SW480 (cell line): ENCODE results near the gene MYO1E.
"Not testable (repeated sequence)": the region's sequence is repeated elsewhere in the genome, so short reads cannot be mapped to it uniquely, and the experiment has no call there.

Source experiments
- DNase-seq: peaks from one replicate; pipeline ENCODE4 v3.0.0-alpha.2; 2016; ENCODE audit warnings: low spot score

The MYO1E gene

DNA sequence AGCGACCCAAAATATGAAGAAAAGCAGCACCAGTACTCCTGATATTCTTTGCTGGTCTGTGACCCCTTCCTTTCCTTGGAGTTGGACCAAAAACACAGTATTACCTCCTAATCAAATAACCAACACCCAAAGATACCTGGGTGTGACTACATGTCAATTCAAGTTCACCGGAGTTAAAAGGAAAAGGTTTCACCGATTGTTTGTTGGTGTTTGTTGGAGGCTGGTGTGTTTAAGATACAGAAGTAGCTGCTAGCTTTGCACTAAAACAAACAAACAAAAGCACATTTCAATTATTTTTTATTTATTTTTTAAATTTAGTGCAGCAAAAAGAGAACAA is 81.5 kb downstream of the MYO1E start:
- DNase-seq, result no peak

DNA sequence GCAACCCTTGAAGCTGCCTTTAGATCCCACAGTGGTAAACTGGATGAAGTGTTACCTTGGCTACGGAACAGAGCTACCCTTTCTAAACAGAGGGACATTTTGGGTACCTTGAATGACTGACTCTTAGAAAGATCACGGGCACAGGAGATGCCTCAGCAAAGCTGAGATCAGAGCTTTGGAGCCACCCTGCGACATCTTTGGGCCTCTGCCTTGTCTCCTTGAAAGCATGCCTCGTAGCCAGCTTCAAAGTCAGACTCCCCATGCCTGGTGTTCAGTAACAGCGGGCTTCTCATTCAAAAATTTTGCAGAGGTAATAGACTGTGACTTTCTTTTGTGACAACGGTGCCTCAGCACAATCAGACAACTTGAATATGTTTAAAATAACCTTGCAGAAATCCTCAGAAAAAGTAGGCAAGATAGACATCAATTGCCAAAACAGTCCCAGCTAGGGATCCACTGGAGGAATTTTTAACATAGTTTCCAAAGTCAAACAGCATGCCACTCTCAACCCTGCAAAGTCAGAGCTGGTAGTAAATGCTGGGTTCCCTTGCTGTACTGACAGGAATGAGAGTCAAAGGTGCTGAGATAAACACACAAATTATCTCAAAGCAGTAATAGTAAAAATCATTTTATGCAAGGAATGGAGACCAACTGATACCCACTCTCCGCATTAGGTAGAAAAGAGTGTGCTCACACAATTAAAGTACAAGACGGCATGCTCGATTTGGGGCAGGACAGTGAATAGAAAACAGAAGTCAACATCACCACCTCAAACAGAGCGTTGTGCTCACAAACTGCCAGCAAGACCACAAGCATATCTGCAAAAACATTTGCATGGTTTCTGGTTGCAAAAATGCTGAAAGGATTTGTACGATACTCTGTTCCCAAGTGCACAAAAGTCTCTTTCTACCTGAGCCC is 82.1 kb downstream of the MYO1E start:
- DNase-seq, result no peak

DNA sequence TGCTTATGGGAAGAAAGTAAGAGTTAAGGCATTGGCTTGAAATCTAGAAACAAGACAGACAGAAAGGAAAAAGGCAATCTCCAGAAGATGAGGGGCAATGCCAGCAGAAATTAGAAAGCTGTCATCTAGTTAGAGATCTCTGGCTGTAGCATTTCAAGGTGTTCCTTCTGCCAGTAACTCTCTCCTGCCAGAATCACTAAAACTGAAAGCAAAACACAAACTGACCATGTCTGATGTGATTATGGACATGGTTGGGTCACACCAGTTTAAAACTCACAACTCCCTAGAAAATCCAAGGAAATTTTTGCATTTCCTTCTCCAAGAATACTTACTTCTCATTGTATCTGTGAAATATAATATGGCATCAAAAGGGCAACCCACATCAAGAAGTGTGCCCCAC is 83.1 kb downstream of the MYO1E start:
- DNase-seq, result no peak

DNA sequence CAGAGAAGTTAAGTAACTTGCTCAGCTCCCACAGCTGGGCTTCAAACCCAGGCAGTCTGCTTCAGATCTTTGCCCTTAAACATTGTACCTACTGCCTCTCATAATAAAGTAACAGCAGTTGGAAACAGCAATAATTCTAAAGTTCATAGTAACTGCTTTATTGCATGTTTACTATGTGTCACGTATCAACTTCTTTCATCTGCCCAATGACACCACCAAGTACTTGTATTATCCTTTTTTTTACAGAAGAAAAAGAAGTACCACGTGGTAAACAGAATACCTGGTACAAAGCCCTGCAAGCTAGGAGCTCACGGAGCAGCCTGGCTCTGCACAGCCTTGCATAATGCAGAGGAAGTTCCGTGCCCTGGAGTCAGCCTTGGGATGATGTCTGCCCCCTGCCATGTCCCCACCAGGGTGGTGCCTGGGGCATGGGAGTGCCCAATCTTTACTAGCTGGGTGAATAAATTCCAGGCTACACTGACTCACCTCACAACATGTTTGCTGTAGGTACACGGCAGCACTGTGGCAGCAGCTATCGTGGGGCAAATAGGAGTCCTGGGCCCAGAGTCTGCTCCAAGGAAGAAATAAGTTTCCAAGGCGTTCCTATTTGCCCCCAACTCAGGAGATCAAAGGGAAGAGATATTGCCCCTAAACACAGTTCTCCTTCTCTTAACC is 88.8 kb downstream of the MYO1E start:
- DNase-seq, result peak; percentile 76

DNA sequence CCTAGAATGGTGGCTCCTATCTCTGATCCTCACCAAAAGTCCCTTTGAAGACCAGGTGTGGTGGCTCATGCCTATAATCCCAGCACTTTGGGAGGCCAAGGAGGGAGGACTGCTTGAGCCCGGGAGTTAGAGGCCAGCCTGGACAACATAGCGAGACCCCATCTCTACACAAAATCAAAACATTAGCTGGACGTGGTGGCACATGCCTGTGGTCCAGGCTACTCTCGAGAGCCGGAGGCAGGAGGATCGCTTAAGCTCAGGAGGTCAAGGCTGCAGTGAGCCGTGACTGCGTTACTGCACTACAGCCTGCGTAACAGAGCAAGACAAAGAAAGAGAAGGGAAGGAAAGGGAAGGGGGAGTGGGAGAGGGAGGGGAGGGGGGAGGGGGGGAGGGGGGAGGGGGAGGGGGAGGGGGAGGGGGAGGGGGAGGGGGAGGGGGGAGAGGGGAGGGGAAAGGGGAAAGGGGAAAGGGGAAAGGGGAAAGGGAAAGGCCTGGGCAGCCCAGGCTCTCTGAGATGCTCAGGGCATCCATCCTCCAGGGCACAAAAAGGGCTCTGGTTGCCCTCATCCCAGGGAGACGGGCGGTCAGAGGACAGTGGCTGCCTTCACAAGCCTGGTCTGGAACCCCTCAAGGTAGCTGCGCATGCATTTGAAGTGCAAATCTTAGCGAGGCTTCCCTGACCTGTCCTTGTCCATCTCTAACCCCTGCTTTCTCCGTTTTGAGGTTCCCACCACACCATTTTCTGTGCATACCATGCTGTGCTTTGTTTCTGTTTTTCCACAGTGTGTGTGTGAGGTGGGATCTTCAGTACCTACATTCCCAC is 89.9 kb downstream of the MYO1E start:
- DNase-seq, result no peak

DNA sequence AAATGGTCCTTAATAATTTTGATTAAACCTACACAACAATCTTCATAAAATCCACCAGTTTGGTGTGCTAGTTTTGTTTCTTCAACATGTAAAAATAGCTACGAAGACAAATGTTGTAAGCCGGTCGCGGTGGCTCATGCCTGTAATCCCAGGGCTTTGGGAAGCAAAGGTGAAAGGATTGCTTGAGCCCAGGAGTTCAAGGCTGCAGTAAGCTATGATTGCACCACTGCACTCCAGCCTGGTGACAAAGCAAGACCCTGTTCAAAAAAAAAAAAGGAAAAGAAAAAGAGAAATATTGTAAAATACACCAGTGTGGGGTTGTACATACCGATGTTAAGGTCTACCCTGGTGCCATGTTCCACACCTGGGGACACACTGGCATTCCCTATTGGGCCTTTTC is 91.0 kb downstream of the MYO1E start:
- DNase-seq, result no peak

DNA sequence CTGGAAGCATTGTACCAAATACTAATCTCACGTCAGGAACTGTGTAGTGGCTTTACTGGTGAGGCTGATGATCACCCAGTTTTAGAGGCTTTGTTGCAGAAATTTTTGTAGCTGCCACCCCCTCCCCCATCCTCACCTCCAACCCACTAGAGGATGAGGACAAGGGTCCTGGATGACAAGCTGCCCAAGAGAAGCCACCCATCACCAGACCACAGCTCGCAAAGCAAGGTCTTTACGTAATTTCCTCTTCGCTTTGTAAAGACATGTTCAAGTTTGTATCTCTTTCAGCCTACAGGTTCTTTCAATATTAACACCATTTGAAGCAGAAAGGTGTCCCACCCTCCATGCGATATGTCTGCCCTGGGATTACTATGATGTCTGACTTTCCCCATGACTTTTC is 91.8 kb downstream of the MYO1E start:
- no peak for DNase-seq

DNA sequence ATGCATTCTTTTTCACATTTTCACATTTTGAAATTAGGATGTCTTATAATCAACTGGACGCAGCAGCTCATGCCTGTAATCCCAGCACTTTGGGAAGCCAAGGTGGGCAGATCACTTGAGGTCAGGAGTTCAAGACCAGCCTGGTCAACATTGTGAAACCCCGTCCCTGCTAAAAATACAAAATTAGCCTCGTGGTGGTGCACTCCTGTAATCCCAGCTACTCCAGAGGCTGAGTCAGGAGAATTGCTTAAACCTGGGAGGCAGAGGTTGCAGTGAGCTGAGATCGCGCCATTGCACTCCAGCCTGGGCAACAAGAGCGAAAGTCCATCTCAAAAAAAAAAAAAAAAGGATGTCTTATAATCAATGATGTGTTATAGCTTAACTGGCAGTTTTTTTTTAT is 92.4 kb downstream of the MYO1E start:
- not testable (repeated sequence) for DNase-seq

DNA sequence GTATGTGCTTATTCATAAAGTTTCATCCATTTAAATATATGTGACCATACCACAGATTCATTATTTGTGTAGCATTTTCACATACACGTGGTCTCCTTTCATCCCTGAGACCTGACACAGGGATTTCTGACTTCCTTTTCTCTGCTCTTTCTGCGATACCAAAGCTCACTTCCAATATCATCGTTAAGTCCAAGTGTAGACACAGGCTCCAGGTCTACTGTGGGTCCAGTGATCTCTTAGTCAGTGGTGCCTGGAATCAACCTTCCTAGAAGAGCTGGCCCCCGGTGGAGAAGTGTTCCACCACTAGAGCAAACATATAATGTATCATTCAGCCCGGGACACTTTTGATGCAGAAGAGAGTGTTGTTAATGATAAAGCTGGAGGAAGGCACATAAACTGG is 93.6 kb downstream of the MYO1E start:
- no peak for DNase-seq

DNA sequence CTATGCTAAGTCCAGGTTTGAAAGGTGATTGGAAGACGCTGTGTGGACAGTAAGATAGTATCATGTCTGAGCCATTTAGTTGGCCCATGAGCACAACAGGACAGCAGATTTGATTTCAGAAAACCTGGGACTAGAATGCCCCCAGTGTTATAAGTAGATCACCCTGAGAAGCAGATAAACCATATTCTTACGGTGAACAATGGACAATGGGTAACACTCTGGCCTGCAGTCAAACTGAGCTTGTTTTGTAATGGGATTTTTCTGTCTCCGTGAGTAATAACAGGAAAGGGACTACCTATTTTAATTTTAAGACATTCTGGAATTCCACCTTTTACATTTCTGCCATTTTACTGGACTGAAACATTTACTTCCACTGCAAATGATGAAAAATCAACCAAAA is 94.6 kb downstream of the MYO1E start:
- no peak for DNase-seq

DNA sequence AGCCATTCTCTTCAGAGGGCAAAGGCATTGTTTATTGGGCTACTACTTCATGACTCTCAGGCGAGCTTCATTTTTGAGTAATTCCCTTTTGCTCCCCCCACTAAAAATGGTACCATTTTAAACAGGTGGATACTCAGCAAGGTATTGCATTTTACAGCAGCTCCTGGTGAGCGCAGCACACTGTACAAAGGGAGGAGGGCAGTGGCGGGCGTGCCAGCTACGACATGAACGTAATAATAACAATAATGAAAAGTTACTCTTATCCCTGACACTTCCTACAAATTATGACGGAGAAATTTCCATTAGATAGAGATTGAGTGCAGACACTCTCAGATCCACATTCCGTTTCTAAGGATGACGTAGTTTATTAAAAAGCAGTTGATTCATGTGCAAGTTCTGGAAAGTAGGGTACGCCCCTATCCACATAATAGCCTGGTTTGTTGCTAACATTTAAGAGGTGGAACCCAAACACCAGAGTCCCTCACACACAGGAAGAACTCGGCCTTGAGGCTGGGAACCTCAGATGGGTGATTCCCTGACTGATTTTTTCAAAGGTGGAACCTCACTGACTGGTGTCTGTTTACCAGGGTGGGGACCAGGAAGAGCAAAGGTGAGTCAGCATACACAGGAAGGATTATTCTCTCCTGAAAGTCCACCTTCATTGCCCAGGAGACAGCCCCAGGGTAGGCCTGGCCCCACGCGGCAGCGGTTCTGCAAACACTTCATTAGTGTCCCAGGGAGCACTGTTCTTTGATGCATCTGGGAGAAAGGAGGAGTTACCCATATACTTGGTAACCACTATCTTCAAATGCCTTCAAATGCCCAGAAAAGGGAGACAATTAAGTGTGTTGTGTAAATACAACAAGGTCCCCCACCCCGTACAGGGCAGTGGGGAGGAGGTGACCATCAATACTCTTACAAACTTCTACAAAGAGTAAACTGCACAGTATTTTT is 96.2 kb downstream of the MYO1E start:
- DNase-seq, result peak; percentile 93

DNA sequence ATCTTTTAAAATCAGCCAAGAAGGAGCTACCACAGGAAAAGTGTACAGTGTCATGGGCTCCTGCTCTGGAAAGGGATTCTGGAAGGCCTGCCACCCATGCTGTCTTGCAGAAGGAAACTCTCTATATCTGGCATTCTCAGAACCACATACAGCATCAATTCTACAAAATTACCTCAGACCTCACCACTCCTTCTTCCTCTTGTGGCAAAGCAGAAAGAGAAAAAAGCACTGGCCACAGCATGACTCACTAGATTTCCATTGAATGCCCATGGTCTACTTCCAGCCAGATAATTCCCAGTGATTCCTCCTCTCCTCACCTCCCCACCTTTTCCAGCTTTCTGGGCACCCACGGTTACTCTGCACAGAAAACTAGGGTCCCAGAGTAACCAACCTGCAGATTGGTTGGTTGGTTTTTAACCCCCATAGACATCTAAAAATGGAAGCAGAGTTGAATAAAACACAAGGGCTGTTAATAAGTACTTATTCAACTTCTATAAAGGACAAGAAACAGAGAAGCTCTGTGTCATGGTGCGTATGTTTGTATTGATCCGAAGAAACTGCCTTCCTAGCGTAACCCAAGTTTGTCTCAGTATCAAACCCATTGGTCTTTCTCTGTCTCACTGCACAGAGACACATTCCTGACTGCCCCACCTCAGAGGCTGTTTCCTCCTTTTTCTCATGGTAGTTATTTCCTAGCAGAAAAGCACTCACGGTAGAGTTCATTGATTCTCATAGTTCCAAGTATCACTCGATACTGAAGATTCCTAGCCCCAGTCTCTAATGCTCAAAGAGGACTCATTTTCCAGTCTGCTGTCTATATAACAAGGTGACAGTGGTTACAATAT is 98.3 kb downstream of the MYO1E start:
- peak; percentile 77 for DNase-seq

DNA sequence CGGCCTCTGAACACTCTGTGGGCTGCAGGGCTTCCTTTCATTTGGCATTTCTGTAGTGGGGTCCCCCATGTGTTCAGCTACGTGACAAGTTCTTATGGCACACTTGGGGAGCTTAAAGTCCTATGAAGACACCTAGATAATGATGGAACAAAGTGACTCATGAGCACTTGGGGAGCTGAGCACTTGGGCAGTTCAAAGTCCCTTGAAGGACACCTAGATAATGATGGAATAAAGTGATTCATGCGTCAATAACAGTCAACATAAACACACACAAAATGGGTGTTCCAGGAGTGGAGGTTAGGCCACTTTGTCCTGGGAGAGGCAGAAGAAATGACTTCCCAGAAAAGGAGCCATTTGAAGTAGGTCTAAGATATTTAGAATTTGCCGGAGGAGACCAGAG is 99.4 kb downstream of the MYO1E start:
- no peak for DNase-seq

DNA sequence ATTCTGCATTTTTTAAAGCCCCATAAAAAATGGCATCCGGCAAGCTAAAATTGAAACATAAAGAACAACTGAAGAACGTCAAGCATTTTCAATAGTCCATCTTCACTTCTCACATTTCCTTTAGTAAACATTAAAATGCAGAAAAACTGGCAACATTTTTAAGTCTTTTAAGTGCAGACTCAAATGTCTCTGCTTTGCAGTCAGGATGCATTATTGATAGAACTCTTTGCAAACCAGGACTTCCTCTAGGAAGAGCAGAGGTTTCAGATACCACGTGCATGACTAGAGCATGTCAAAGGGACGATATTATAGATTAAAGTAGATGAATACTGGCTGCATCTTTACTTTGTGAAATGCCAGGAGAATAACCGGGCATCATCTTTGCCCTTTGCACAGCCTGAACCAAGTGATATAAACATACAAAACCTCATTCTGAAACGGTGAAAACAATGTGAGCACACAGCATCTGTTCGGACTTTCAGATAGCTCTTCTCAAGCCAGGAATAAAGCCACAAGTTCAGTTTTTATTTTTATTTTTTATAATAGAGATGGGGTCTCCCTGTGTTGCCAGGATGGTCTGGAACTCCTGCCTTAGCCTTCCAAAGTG is 101.0 kb downstream of the MYO1E start:
- DNase-seq, result no peak

DNA sequence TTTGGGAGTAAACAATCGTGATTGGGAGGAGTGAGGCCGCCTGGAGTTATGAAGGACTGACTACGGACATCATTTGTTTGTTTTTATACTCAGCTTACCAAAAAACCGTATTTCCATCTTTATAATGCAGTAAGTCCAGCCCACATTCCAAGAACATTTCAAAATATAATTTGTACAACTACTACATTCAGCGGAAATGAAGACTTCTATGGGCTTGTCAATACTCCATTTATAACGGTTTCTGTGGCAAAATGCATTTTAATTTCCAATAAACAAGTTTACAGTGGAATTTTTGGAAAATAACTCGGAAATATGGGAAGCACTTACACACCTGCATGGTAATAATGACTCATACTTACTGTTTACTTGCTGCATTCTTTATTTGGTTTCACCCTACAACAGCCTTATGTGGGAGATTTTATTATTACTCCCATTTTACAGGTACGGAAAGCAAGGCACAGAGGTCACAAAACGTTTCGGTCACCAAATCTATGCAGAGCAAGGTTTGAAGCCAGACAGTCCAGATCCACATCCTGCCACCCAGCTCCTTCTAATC is 103.7 kb downstream of the MYO1E start:
- no peak for DNase-seq

DNA sequence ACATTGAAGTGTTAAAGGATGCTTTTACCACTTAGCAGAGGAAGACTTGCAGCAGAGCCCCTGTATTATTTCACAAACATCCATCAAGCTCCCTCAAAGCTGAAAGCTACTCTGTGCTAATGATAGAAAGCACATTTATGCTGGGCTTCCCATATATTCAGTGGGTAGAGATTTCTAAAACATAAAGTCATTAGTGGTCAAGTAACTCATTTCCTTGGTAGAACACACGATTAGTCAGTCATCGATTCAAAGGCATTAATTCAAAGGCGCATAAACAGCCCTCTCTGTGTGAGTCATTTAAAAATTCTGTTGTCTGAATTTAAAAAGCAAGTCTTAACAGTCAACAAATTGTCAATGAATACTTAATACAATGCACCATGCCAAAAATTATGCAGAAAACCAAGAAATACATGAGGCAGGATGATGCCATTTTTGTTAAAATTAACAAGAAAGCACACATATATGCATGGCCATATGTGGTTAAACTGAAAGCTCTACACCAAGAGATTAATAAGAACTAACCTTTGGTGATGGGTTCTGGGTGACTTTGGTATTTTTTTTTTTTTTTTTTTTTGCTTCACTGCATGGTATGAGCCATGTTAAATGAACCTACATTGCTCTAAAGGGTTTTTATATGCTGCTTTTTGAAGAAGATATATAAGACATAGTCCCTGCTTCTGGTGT is 104.4 kb downstream of the MYO1E start:
- peak; percentile 65 for DNase-seq

DNA sequence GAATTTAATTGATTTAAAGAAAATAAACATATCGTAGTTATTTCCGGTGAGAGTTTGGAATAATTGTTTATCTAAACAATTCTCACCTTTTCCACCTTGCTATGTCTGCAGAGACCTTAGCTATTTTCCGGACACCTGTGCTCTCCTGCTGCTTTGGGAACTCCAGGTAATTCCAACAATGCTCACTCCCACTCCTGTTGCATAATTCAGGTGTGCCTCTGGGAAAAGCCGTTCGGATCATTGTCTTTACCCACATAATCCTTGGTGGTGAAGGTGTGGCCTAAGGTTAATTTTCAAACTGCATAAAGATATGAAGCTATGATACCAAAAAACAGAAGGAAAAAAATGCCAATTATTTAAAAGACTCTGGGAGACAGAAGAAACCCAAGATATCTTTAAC is 106.6 kb downstream of the MYO1E start:
- no peak for DNase-seq

DNA sequence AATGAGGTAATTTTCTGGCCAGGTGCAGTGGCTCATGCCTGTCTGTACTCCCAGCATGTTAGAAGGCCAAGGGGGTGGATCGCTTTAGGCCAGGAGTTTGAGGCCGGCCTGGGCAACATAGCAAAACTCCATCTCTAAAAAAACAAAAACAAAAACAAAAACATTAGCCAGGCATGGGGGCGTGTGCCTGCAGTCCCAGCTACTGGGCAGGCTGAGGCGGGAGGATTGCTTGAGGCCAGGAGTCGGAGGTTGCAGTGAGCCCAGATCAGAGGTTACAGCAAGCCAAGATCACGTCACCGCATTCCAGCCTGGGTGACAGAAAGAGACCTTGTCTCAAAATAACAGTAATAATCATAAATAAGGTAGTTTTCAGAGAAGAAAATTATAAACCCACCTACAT is 110.4 kb downstream of the MYO1E start:
- no peak for DNase-seq

DNA sequence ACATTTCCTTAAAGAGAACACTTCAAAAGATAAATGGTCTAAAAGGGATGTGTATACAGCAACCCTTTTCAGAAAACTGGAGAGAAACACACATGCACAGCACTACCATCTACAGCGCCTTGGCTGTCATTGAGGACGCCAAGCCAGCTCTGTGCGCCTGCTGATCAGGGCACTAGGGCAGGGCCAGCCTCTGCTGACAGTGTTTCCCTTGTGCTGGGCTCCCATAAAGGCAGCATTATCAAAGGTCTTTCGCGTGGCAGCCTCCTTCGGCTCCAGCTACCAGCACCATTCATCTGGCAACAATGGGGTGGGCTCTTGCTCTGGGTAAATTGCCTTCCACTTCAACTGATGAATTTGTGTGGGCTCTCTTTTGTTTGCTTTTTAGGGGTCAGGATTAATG is 112.6 kb downstream of the MYO1E start:
- DNase-seq, result no peak
